Measurements from ENCODE around the gene PPP1R11. TPM values are rescaled to one million over a fixed set of nuclear protein-coding genes. Genes with fewer than 3 reads are reported as not detected.
"Not testable (repeated sequence)": the region's sequence is repeated elsewhere in the genome, so short reads cannot be mapped to it uniquely, and the experiment has no call there.

The PPP1R11 gene
- total RNA-seq, 1 experiment from 2014 or later: 49.3 TPM

DNA sequence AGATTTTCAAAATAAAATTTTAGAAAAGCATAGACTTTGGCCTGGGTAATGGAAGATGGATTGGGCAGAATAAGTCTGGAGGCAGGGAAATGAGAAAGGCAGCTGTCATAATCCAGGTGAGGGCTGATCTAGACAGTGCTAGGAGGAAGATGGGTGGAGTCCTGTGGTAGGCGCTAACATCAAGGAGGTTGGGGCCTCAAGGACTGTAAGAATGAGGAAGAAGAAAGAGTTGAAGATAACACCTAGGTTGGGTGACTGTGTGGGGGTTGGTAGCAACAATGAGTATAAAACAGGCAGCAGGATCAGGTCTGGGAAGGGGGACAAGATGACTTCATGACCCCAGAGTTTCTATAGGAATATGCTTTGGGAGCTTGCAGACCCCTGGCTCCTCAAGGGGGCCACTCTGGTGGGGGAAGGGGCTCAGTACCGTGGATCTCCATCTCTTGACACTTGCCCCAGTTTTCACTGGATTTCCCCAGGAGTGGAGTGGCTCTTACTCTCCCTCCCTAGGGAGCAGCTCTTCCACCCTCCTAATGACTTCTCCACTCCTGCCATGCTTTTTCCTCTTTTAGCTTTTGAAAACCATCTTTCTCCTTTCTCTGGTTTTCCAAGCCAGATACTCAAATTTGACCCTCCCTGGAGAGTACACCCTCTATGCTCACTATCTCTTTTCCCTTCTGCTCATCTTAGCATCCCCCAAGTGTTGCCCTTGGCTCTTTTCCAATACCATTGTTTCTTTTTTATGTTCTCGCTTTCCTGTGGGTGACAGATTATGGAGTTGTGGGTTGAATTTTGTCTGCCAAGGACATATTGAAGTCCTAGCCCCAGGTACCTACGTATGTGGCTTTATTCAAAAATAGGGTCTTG lies 31.1 kb downstream of the PPP1R11 start:
- peak; percentile 79 for DNase-seq (ENCODE audit: low spot score)

DNA sequence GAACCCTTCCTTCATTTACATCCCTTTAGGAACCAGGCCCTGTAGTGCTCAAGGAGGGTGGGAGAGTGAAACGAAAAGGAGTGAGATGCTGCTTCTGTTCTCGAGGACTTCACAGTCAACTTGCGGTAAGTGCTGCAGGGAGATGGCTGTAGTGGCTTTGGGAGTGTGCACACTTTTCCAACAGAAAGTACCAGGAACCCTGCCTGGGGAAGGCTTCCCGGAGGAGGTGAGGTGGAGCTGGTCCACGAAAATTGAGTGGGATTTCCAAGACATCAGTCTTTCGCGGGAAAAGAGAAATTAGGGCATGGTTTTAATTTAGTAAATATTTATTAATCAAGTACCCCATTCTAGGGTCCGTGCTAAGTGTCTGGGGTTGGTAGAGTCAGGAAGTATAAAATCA lies 33.2 kb downstream of the PPP1R11 start:
- no peak for DNase-seq (ENCODE audit: low spot score)

GRCh38 chr6:30100585-30101443 lies 33.8 kb downstream of the PPP1R11 start:
- peak; percentile 87 for DNase-seq (ENCODE audit: low spot score)

DNA sequence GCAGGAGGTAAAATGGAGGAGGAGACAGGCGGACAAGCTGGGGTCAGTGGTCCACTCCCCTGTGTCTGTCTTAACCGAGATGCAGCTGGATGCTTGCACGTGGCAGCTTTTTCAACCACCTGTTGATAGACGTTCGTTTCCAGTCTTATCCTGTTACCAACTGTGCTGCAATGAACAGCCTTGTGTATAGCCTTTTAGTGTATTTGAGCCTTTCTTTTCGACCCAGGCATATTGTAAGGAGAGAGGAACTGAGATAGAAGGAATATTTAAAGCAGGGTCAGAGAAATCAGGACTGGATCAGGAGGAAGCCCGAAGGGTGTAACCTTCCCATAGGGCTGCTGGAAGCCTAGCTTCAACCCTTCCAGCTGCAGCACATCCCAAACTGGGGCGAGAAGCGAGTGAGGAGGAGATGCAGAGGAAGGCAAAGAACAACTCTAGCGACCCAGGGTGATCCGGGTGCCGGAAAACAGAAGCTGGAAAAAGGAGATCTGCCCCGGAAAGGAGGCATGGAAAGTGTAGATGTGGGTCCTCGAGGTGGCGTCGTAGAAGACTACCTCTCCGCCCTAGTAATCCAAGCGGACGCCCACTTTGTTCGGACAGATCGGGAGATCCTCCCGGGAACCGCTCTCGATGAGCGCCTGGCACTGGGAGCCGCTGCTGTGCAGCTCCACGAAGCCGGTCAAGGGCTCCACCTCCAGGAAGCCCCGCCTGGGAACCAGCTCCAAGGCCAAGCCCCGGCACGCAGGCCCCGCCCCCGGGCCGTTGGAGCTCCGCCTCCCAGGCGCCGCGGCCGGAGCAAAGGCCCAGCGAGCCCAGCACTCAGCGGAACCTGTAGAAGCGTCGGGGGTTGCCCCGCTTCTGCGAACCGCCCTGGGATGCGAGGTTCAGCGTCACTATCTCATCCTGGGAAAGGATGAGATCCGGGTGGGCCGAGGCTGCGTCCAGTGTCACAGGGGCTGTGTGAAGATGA lies 34.7 kb downstream of the PPP1R11 start:
- DNase-seq (ENCODE audit: low spot score): peak; percentile 94

DNA sequence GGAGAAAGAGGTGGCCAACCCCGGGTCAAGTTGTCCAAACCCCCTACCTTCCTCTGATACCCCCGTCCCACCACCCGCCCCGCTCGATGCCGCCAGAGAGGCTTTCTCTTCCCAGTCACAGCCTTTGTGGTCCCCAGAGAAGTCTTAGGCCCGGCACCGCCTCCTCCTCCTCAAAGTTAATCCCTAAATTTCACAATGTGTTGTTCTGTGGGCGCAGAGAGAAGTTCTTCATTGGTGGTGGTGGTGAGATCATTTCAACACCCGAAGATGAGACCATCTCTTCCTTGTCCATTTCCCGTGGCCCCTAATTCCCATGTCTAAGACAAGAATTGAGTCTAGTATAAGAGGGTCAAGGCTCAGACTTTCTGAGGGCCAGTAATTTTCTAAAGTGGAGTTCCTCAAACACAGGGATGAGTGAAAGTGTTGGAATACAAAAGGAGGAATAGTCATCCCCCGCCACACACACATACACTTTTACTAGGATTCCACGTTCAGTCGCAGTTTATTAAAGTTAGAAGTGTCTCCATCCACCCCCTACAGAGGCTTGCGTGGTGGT lies 35.5 kb downstream of the PPP1R11 start:
- DNase-seq (ENCODE audit: low spot score): peak; percentile 55

DNA sequence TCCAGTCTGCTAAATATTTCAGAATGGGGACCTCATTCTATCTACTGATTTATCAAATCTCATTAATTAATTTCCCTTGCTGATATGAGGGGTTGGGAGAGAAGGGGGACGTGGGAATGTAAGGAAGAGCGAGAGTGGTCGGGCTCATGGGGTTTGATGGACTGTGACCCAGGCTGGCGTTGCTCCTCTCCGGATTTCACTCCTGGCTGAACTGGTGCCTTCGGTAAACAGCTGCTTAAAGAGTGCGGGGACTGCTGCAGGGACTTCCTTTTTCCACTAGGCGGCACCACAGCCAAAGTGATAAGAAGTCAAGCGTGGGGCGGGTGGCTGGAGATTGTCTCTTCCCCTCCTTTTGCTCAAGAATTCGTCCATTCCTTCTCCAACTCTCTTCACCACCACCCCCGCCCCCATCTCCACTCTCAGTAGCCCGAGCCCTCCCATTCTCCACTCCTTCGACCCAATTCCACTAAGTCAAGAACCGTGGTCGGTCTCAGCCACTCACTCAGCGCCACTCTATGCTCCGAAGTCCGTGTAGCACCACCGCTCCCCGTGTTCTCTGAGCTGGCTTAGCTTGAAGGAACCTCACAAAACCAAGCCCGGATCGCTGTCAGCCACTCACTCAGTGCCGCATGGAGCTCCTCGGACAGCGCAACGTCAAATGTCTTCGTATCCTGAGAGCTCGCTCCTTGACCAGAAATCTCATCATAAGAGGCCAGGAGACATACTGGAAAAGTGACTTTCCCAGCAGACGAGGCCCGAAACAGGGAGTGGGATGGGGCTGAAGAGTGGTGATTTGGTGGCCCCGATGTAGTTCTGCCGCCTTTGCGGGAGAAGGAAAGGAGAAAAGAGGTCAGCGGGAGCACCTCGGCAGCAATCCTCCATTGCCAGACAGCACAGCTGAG lies 36.2 kb downstream of the PPP1R11 start:
- DNase-seq (ENCODE audit: low spot score): peak; percentile 97

DNA sequence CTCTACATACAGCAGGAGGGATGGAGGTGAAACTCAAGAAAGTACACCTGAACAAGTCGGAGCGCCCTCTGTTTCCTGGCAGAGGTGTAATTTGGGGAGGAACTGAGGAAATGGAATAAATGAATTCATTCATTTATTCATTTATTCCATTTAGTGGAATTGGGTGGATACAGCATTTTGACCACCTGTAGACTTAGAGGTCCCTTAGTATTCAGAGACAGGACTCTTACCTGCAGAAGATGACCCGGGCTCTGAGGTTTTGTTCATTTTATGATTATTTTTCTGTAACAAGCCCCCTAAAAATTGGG lies 36.8 kb downstream of the PPP1R11 start:
- no peak for DNase-seq (ENCODE audit: low spot score)

- peak; percentile 34 for DNase-seq (ENCODE audit: low spot score)
Observed at GRCh38 chr6:30104661-30105060, 37.7 kb downstream of the PPP1R11 start.

GRCh38 chr6:30111266-30111856 lies 44.4 kb downstream of the PPP1R11 start:
- DNase-seq (ENCODE audit: low spot score): peak; percentile 60

- DNase-seq (ENCODE audit: low spot score): no peak
Observed at GRCh38 chr6:30112402-30112994, 45.5 kb downstream of the PPP1R11 start.

DNA sequence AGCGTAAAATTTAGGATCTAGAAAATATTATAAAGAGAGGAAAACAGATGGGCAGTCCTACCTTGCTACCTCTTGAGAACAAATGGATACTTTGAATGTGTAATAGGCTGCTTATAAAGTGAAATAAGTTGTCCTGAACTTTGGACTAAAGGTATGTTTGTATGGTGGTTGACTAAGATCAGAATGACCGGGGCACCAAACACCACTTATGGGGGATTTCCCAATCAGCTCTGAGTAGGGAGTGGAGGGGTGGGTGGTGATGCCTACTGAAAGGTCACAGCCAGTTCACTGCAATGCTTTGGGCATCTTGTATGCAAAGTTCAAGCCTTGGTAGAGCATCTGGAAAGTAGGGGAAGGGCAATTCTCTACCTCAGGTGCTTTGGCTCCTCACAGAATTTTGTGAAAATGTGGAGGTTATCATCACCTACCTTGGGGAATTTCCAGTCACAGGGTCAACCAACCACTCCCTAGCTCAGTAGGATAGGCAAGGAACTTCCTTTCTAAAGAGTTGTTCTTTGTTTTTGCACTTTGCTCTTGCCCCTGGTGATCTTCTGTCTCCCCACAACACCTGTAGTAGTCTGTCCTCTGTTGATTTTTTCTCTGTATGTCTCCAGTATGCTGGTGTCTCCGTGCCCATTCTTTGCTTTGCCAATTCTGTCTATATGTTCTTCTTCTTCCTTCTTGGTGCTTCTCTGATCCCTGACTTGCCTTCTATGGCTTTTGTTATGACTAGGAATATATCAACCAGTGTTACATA lies 46.2 kb downstream of the PPP1R11 start, which contains the start of gene TRIM31:
TSS of gene TRIM31 (minus strand) at position 88 of the 757 bp plus-strand sequence. CDS start 285 bp downstream, outside the sequence.
- peak; percentile 90 for DNase-seq (ENCODE audit: low spot score)

- DNase-seq (ENCODE audit: low spot score): peak; percentile 57
Observed at GRCh38 chr6:30113841-30114240, 46.8 kb downstream of the PPP1R11 start.

- DNase-seq (ENCODE audit: low spot score): no peak
Observed at GRCh38 chr6:30116724-30117123, 49.7 kb downstream of the PPP1R11 start.

- DNase-seq (ENCODE audit: low spot score): not testable (repeated sequence)
Observed at GRCh38 chr6:30118691-30119090, 51.7 kb downstream of the PPP1R11 start.
